Loucy (cell line): ENCODE measurements around the gene DNM3.

Experiments used
- H2AFZ ChIP-seq: fragments of 200-600 bp; sonication (generic); 2 replicates; pipeline ENCODE4 v1.6.0; 2016; ENCODE audit warnings: antibody characterized with exemption, mild to moderate bottlenecking, low read length, moderate library complexity
- H3F3A ChIP-seq: fragments of 200-600 bp; 2 replicates; pipeline ENCODE4 v1.6.0; 2016; ENCODE audit warnings: antibody characterized with exemption, low read depth, mild to moderate bottlenecking
- H3K27me3 ChIP-seq: fragments of 200-600 bp; sonication (generic); 2 replicates; pipeline ENCODE4 v1.6.1; 2014; ENCODE audit warnings: low read length, mild to moderate bottlenecking; ENCODE audit not compliant: insufficient read depth, poor library complexity, severe bottlenecking
- H3K36me3 ChIP-seq: fragments of 200-600 bp; sonication (generic); 2 replicates; pipeline ENCODE4 v1.6.1; 2016; ENCODE audit warnings: low read length; ENCODE audit not compliant: insufficient read depth
- H3K4me1 ChIP-seq: fragments of 200-600 bp; sonication (generic); 2 replicates; pipeline ENCODE4 v1.5.1; 2014; ENCODE audit warnings: low read length, mild to moderate bottlenecking; ENCODE audit not compliant: insufficient read depth, poor library complexity, severe bottlenecking
- H3K4me2 ChIP-seq: fragments of 200-600 bp; sonication (generic); 2 replicates; pipeline ENCODE4 v1.6.0; 2014; ENCODE audit warnings: antibody characterized with exemption, low read length, low read depth, mild to moderate bottlenecking; ENCODE audit not compliant: poor library complexity, severe bottlenecking
- H3K4me3 ChIP-seq: fragments of 200-600 bp; sonication (generic); 2 replicates; pipeline ENCODE4 v1.5.1; 2014; ENCODE audit warnings: low read length, mild to moderate bottlenecking, mixed read lengths; ENCODE audit not compliant: poor library complexity, severe bottlenecking
- H3K79me2 ChIP-seq: fragments of 200-600 bp; sonication (generic); 2 replicates; pipeline ENCODE4 v1.6.1; 2014; ENCODE audit warnings: low read length; ENCODE audit not compliant: insufficient read depth
- H3K9ac ChIP-seq: fragments of 200-600 bp; sonication (generic); 2 replicates; pipeline ENCODE4 v1.6.0; 2014; ENCODE audit warnings: mild to moderate bottlenecking, low read depth, low read length, moderate library complexity; ENCODE audit not compliant: poor library complexity, severe bottlenecking
- H3K9me2 ChIP-seq: fragments of 200-600 bp; sonication (generic); replicated peaks from 2 replicates; pipeline ENCODE4 v1.6.1; 2016; ENCODE audit warnings: low read depth, low read length, mixed read lengths
- H3K9me3 ChIP-seq: fragments of 200-600 bp; sonication (generic); 2 replicates; pipeline ENCODE4 v1.6.1; 2014; ENCODE audit warnings: mild to moderate bottlenecking, antibody characterized with exemption, low read length, low read depth; ENCODE audit not compliant: insufficient read depth
- H4K20me1 ChIP-seq: fragments of 200-600 bp; sonication (generic); 2 replicates; pipeline ENCODE4 v1.6.0; 2014; ENCODE audit warnings: antibody characterized with exemption, low read length, mild to moderate bottlenecking; ENCODE audit not compliant: insufficient read depth, poor library complexity, severe bottlenecking
- CTCF ChIP-seq: fragments of 200-600 bp; sonication (generic); conservative IDR thresholded peaks from 2 replicates; pipeline ENCODE4 v1.5.1; 2014; ENCODE audit warnings: mild to moderate bottlenecking, antibody characterized with exemption, low read length
- EZH2phosphoT487 ChIP-seq: fragments of 200-600 bp; IDR thresholded peaks from 2 replicates; pipeline ENCODE4 v1.6.1; 2018; ENCODE audit warnings: antibody characterized with exemption, mild to moderate bottlenecking, moderate library complexity, borderline replicate concordance

Gene DNM3

GRCh38 chr1:172108161-172108893, 267.0 kb downstream of the DNM3 start:
- H3K4me2 ChIP-seq: no peak overlapping the region
- no peaks in the 10 kb centered on the region for H3F3A ChIP-seq
- no peak overlapping the region for H3K4me3 ChIP-seq
- H4K20me1 ChIP-seq: no peaks in the 10 kb centered on the region
- no peaks in the 10 kb centered on the region for H3K9me2 ChIP-seq
- no peaks in the 10 kb centered on the region for H3K27me3 ChIP-seq
- H3K9ac ChIP-seq: no peak overlapping the region
- H3K9me3 ChIP-seq: no peaks in the 10 kb centered on the region
- no peak overlapping the region for H2AFZ ChIP-seq
- H3K79me2 ChIP-seq: no peaks in the 10 kb centered on the region
- TF ChIP-seq CTCF: no peak
- no peak for TF ChIP-seq EZH2phosphoT487
- H3K4me1 ChIP-seq: no peaks in the 10 kb centered on the region
- no peaks in the 10 kb centered on the region for H3K36me3 ChIP-seq

- no peaks in the 10 kb centered on the region for H3K9me3 ChIP-seq
- no peaks in the 10 kb centered on the region for H3K36me3 ChIP-seq
- H3K9ac ChIP-seq: no peak overlapping the region
- H3F3A ChIP-seq: no peaks in the 10 kb centered on the region
- H3K9me2 ChIP-seq: no peaks in the 10 kb centered on the region
- no peak overlapping the region for H3K4me3 ChIP-seq
- H3K79me2 ChIP-seq: no peaks in the 10 kb centered on the region
- H3K27me3 ChIP-seq: no peaks in the 10 kb centered on the region
- no peak overlapping the region for H2AFZ ChIP-seq
- H3K4me2 ChIP-seq: no peak overlapping the region
- no peaks in the 10 kb centered on the region for H3K4me1 ChIP-seq
- H4K20me1 ChIP-seq: no peaks in the 10 kb centered on the region
- no peak for TF ChIP-seq EZH2phosphoT487
- no peak for TF ChIP-seq CTCF
These were observed 268.1 kb downstream of the DNM3 start for GRCh38 chr1:172109359-172109758.

- H3K9ac ChIP-seq: no peak overlapping the region
- H3K27me3 ChIP-seq: no peaks in the 10 kb centered on the region
- no peak overlapping the region for H3K4me3 ChIP-seq
- H3K4me1 ChIP-seq: peaks cover 6% of the 10 kb centered on the region
- H3K9me3 ChIP-seq: no peaks in the 10 kb centered on the region
- H3K36me3 ChIP-seq: no peaks in the 10 kb centered on the region
- H3F3A ChIP-seq: no peaks in the 10 kb centered on the region
- H3K79me2 ChIP-seq: no peaks in the 10 kb centered on the region
- no peaks in the 10 kb centered on the region for H4K20me1 ChIP-seq
- no peak overlapping the region for H2AFZ ChIP-seq
- no peaks in the 10 kb centered on the region for H3K9me2 ChIP-seq
- TF ChIP-seq EZH2phosphoT487 (no peak), CTCF (no peak)
- H3K4me2 ChIP-seq: no peak overlapping the region
These were observed 271.3 kb downstream of the DNM3 start for GRCh38 chr1:172112576-172112975.
